HEK293 (cell line): ENCODE data around the gene CYB561A3.

Experiments
- GFI1B ChIP-seq: fragments of 450-650 bp; formaldehyde crosslinking; IDR thresholded peaks from 2 replicates; pipeline ENCODE4 v1.5.1; 2016; ENCODE audit warnings: missing biosample characterization, missing genetic modification characterization
- GLIS1 ChIP-seq: fragments of 450-650 bp; formaldehyde crosslinking; IDR thresholded peaks from 2 replicates; pipeline ENCODE4 v1.5.1; 2016; ENCODE audit warnings: missing biosample characterization, missing genetic modification characterization
- KLF7 ChIP-seq: fragments of 450-650 bp; formaldehyde crosslinking; IDR thresholded peaks from 2 replicates; pipeline ENCODE4 v1.5.1; 2016; ENCODE audit warnings: missing biosample characterization, missing genetic modification characterization, borderline replicate concordance
- MEIS1 ChIP-seq: sonication (generic); formaldehyde crosslinking; IDR thresholded peaks from 2 replicates; pipeline ENCODE4 v1.8.1; 2022; ENCODE audit warnings: missing genetic modification reagents, mild to moderate bottlenecking, borderline replicate concordance
- PRDM1 ChIP-seq: fragments of 450-650 bp; formaldehyde crosslinking; IDR thresholded peaks from 2 replicates; pipeline ENCODE4; 2016; ENCODE audit warnings: missing biosample characterization, missing genetic modification characterization
- PRDM6 ChIP-seq: fragments of 450-650 bp; formaldehyde crosslinking; IDR thresholded peaks from 2 replicates; pipeline ENCODE4 v1.5.1; 2017; ENCODE audit warnings: missing biosample characterization, missing genetic modification characterization
- RBAK ChIP-seq: fragments of 450-650 bp; formaldehyde crosslinking; IDR thresholded peaks from 2 replicates; pipeline ENCODE4 v1.5.1; 2016; ENCODE audit warnings: missing biosample characterization, missing genetic modification characterization
- SCRT1 ChIP-seq: fragments of 450-650 bp; formaldehyde crosslinking; IDR thresholded peaks from 2 replicates; pipeline ENCODE4 v1.5.1; 2016; ENCODE audit warnings: missing biosample characterization, missing genetic modification characterization, borderline replicate concordance
- TRIM28 ChIP-seq: IDR thresholded peaks from 2 replicates; pipeline ENCODE4 v1.6.1; 2011; ENCODE audit warnings: low read length, control low read depth, borderline replicate concordance
- TSHZ1 ChIP-seq: fragments of 450-650 bp; formaldehyde crosslinking; IDR thresholded peaks from 2 replicates; pipeline ENCODE4 v1.5.1; 2016; ENCODE audit warnings: missing biosample characterization, missing genetic modification characterization, borderline replicate concordance
- ZBTB21 ChIP-seq: fragments of 450-650 bp; formaldehyde crosslinking; IDR thresholded peaks from 2 replicates; pipeline ENCODE4 v1.5.1; 2017; ENCODE audit warnings: missing biosample characterization, missing genetic modification characterization
- ZNF114 ChIP-seq: fragments of 450-650 bp; formaldehyde crosslinking; IDR thresholded peaks from 2 replicates; pipeline ENCODE4 v1.5.0; 2017; ENCODE audit warnings: missing biosample characterization, missing genetic modification characterization
- ZNF157 ChIP-seq: fragments of 450-650 bp; formaldehyde crosslinking; IDR thresholded peaks from 2 replicates; pipeline ENCODE4 v1.5.1; 2016; ENCODE audit warnings: missing biosample characterization, missing genetic modification characterization
- ZNF16 ChIP-seq: fragments of 450-650 bp; formaldehyde crosslinking; IDR thresholded peaks from 2 replicates; pipeline ENCODE4 v1.5.1; 2016; ENCODE audit warnings: low read depth, missing biosample characterization, missing genetic modification characterization
- ZNF174 ChIP-seq: fragments of 450-650 bp; formaldehyde crosslinking; IDR thresholded peaks from 2 replicates; pipeline ENCODE4 v1.5.0; 2017; ENCODE audit warnings: missing biosample characterization, mild to moderate bottlenecking, missing genetic modification characterization
- ZNF184 ChIP-seq: fragments of 450-650 bp; IDR thresholded peaks from 2 replicates; pipeline ENCODE4 v1.5.1; 2018; ENCODE audit warnings: missing biosample characterization, mild to moderate bottlenecking, missing genetic modification characterization
- ZNF221 ChIP-seq: fragments of 450-650 bp; formaldehyde crosslinking; IDR thresholded peaks from 2 replicates; pipeline ENCODE4 v1.5.1; 2017; ENCODE audit warnings: missing biosample characterization, missing genetic modification characterization, borderline replicate concordance
- ZNF280D ChIP-seq: fragments of 450-650 bp; formaldehyde crosslinking; IDR thresholded peaks from 2 replicates; pipeline ENCODE4 v1.5.1; 2016; ENCODE audit warnings: missing biosample characterization, missing genetic modification characterization
- ZNF292 ChIP-seq: fragments of 450-650 bp; formaldehyde crosslinking; IDR thresholded peaks from 2 replicates; pipeline ENCODE4 v1.5.1; 2016; ENCODE audit warnings: low read depth, missing biosample characterization, missing genetic modification characterization, borderline replicate concordance
- ZNF394 ChIP-seq: fragments of 450-650 bp; formaldehyde crosslinking; IDR thresholded peaks from 2 replicates; pipeline ENCODE4 v1.5.1; 2016; ENCODE audit warnings: missing biosample characterization, missing genetic modification characterization, mild to moderate bottlenecking, moderate library complexity, borderline replicate concordance
- ZNF416 ChIP-seq: fragments of 450-650 bp; formaldehyde crosslinking; IDR thresholded peaks from 2 replicates; pipeline ENCODE4 v1.5.1; 2016; ENCODE audit warnings: missing biosample characterization, missing genetic modification characterization
- ZNF514 ChIP-seq: fragments of 450-650 bp; formaldehyde crosslinking; IDR thresholded peaks from 2 replicates; pipeline ENCODE4 v1.5.1; 2016; ENCODE audit warnings: missing biosample characterization, missing genetic modification characterization
- ZNF529 ChIP-seq: fragments of 450-650 bp; formaldehyde crosslinking; IDR thresholded peaks from 2 replicates; pipeline ENCODE4 v1.5.1; 2017; ENCODE audit warnings: missing genetic modification characterization, missing biosample characterization; ENCODE audit not compliant: insufficient replicate concordance
- ZNF623 ChIP-seq: fragments of 450-650 bp; formaldehyde crosslinking; IDR thresholded peaks from 2 replicates; pipeline ENCODE4 v1.5.1; 2016; ENCODE audit warnings: missing biosample characterization, missing genetic modification characterization
- ZNF670 ChIP-seq: fragments of 450-650 bp; formaldehyde crosslinking; IDR thresholded peaks from 2 replicates; pipeline ENCODE4 v1.5.1; 2016; ENCODE audit warnings: missing biosample characterization, missing genetic modification characterization, low read depth
- ZNF692 ChIP-seq: fragments of 450-650 bp; formaldehyde crosslinking; IDR thresholded peaks from 2 replicates; pipeline ENCODE4 v1.5.1; 2016; ENCODE audit warnings: missing biosample characterization, missing genetic modification characterization
- ZNF704 ChIP-seq: fragments of 450-650 bp; formaldehyde crosslinking; IDR thresholded peaks from 2 replicates; pipeline ENCODE4 v1.5.1; 2016; ENCODE audit warnings: missing biosample characterization, missing genetic modification characterization
- ZNF76 ChIP-seq: fragments of 450-650 bp; formaldehyde crosslinking; IDR thresholded peaks from 2 replicates; pipeline ENCODE4; 2016; ENCODE audit warnings: low read depth, missing biosample characterization, missing genetic modification characterization, borderline replicate concordance
- ZNF792 ChIP-seq: fragments of 450-650 bp; formaldehyde crosslinking; IDR thresholded peaks from 2 replicates; pipeline ENCODE4 v1.5.1; 2016; ENCODE audit warnings: missing biosample characterization, missing genetic modification characterization

CYB561A3 gene

GRCh38 chr11:61361741-61362541 is at the start of gene CYB561A3, which contains the start of gene TMEM138 (continued):
- no peak; the same call in 1 of the 2 replicates for TF ChIP-seq TSHZ1
- no peak for TF ChIP-seq ZNF280D (tag by site-specific recombination)
- no peak for TF ChIP-seq ZNF529 (tag by site-specific recombination)
- TF ChIP-seq SCRT1 (tag by site-specific recombination), result no peak
- TF ChIP-seq ZNF704 (tag by site-specific recombination), result no peak
- no peak for TF ChIP-seq ZNF114 (tag by site-specific recombination)
- TF ChIP-seq TRIM28, result peak; percentile 94; the same call in 1 of the 2 replicates
- TF ChIP-seq RBAK (tag by site-specific recombination), result no peak
- peak; percentile 79 for TF ChIP-seq ZNF394 (tag by site-specific recombination)
- TF ChIP-seq MEIS1 (CRISPR knock-in tag), result no peak
- TF ChIP-seq ZNF792 (tag by site-specific recombination), result no peak
- no peak for TF ChIP-seq ZNF292
- TF ChIP-seq KLF7, result no peak
- TF ChIP-seq ZNF670 (tag by site-specific recombination), result no peak
- peak; percentile 91 for TF ChIP-seq ZNF76 (tag by site-specific recombination)
- no peak for TF ChIP-seq GFI1B
- no peak for TF ChIP-seq ZNF184 (tag by site-specific recombination)
- TF ChIP-seq ZBTB21 (tag by site-specific recombination), result no peak
- peak; percentile 78 for TF ChIP-seq PRDM1 (tag by site-specific recombination)
- TF ChIP-seq ZNF221, result no peak
- TF ChIP-seq ZNF692, result peak; percentile 89
- no peak for TF ChIP-seq ZNF174 (tag by site-specific recombination)
- TF ChIP-seq GLIS1, result peak; percentile 66
- no peak for TF ChIP-seq ZNF514 (tag by site-specific recombination)
- TF ChIP-seq ZNF157 (tag by site-specific recombination), result no peak
- TF ChIP-seq PRDM6, result no peak
- no peak for TF ChIP-seq ZNF623 (tag by site-specific recombination)
- TF ChIP-seq ZNF416 (tag by site-specific recombination), result no peak
- no peak for TF ChIP-seq ZNF16 (tag by site-specific recombination)
